Endothelial cell of umbilical vein (primary cell): Measurements from ENCODE around the gene TMCO6. TPM values are rescaled to one million over a fixed set of nuclear protein-coding genes. Genes with fewer than 3 reads are reported as not detected.

Experiments
- BruUV-seq: library from RNA; stranded (reverse); fragments of 400-500 nt; replicated peaks from 2 replicates; lab custom pipeline; 2021; lab: Mats Ljungman, UMichigan
- CTCF ChIA-PET: fragments of 300-600, 350-600 bp; sonication (Branson Sonifier 250); formaldehyde crosslinking; loops from one replicate; lab custom pipeline; 2021; ENCODE audit warnings: antibody characterized with exemption, inconsistent platforms; lab: Charles Lee
- POLR2A ChIA-PET: fragments of 300-600, 350-600 bp; sonication (Branson Sonifier 250); formaldehyde crosslinking; loops from one replicate; lab custom pipeline; 2021; ENCODE audit warnings: antibody characterized with exemption, inconsistent platforms; lab: Charles Lee
- DNase-seq: peaks from one replicate; pipeline ENCODE4 v3.0.0-alpha.2; 2011; ENCODE audit warnings: low read depth, low spot score
- FAIRE-seq: peaks from 2 replicates; lab custom pipeline; 2011; peaks lifted over from hg19 to GRCh38; lab: Jason Lieb, UNC
- H2AFZ ChIP-seq: 2 replicates; pipeline ENCODE4 v1.6.0; 2012; ENCODE audit warnings: low read depth, low read length, control low read depth, inconsistent platforms
- H3K27ac ChIP-seq: 2 replicates; pipeline ENCODE4 v1.5.1; 2011; ENCODE audit warnings: low read depth, mild to moderate bottlenecking, control low read depth, low read length, moderate library complexity; ENCODE audit not compliant: insufficient read depth
- H3K27me3 ChIP-seq, 2 experiments: 2 replicates each; pipeline versions ENCODE4 v1.6.0 to v1.6.1; 2011; ENCODE audit warnings: low read length in 2 of 2, mixed read lengths in 1 of 2; ENCODE audit not compliant: control insufficient read depth in 2 of 2, insufficient read depth in 2 of 2
- H3K36me3 ChIP-seq, 2 experiments: 2 replicates in 1 of 2; 3 replicates in 1 of 2; pipeline ENCODE4 v1.5.1; 2011; ENCODE audit warnings: low read length in 2 of 2, mild to moderate bottlenecking in 1 of 2, moderate library complexity in 1 of 2; ENCODE audit not compliant: control insufficient read depth in 2 of 2, insufficient read depth in 2 of 2; ENCODE audit errors: extremely low read depth in 1 of 2
- H3K4me1 ChIP-seq: 3 replicates; pipeline ENCODE4 v1.5.1; 2011; ENCODE audit warnings: mild to moderate bottlenecking, low read length; ENCODE audit not compliant: control insufficient read depth, insufficient read depth; ENCODE audit errors: extremely low read depth
- H3K4me2 ChIP-seq: 2 replicates; pipeline ENCODE4 v1.6.1; 2011; ENCODE audit warnings: low read length, control low read depth, mixed read lengths; ENCODE audit not compliant: insufficient read depth
- H3K4me3 ChIP-seq, 3 experiments: fragments of 200-600 bp in 1 of 3; sonication (generic), shearing (Covaris generic) in 1 of 3; replicated peaks in 1 of 3; 2 replicates each; pipeline ENCODE4 v1.5.1; 2011 to 2016; ENCODE audit warnings: control low read depth in 3 of 3, low read length in 3 of 3, mild to moderate bottlenecking in 2 of 3, inconsistent platforms in 1 of 3, low read depth in 1 of 3, moderate library complexity in 1 of 3; ENCODE audit not compliant: insufficient read depth in 1 of 3
- H3K79me2 ChIP-seq: 2 replicates; pipeline ENCODE4 v1.6.0; 2012; ENCODE audit warnings: low read length, inconsistent platforms; ENCODE audit not compliant: control insufficient read depth, insufficient read depth
- H3K9ac ChIP-seq: replicated peaks from 2 replicates; pipeline ENCODE3; 2011; ENCODE audit warnings: low read length, control low read depth; ENCODE audit not compliant: insufficient read depth; ENCODE audit errors: extremely low read depth
- H3K9me1 ChIP-seq: replicated peaks from 3 replicates; pipeline ENCODE4 v1.6.0; 2011; ENCODE audit warnings: mild to moderate bottlenecking, low read length; ENCODE audit not compliant: control insufficient read depth, insufficient read depth; ENCODE audit errors: extremely low read depth
- H3K9me3 ChIP-seq: replicated peaks from 2 replicates; pipeline ENCODE4 v1.5.1; 2012; ENCODE audit warnings: low read length, inconsistent platforms; ENCODE audit not compliant: control insufficient read depth, insufficient read depth
- H4K20me1 ChIP-seq: replicated peaks from 2 replicates; pipeline ENCODE3; 2011; ENCODE audit warnings: mild to moderate bottlenecking, low read length; ENCODE audit not compliant: control insufficient read depth, insufficient read depth; ENCODE audit errors: extremely low read depth
- FOS ChIP-seq: IDR thresholded peaks from 2 replicates; pipeline ENCODE4 v1.6.1; 2011; ENCODE audit warnings: mild to moderate bottlenecking, low read length, moderate library complexity, borderline replicate concordance; ENCODE audit not compliant: insufficient read depth
- JUN ChIP-seq: IDR thresholded peaks from 2 replicates; pipeline ENCODE4 v1.6.1; 2011; ENCODE audit warnings: borderline replicate concordance, low read depth; ENCODE audit not compliant: insufficient read length, insufficient read depth
- MYC ChIP-seq: IDR thresholded peaks from one replicate; pipeline ENCODE4 v1.6.1; 2011; ENCODE audit warnings: mild to moderate bottlenecking, low read depth, low read length
- dilution Hi-C: fragments of 300-500 bp; cut with MboI; formaldehyde crosslinking; loops from one replicate; pipeline ENCODE4 v1.15.0; 2019; ENCODE audit warnings: low sequenced_read_pairs; ENCODE audit not compliant: extremely low pct_ligation_motif_present
- intact Hi-C: fragments of 100-400 bp; cut with micrococcal nuclease; formaldehyde crosslinking; loops from one replicate; pipeline ENCODE4 v1.10.0; 2022
- polyA plus RNA-seq, 4 experiments: library from polyadenylated mRNA; depleted of rRNA in 3 of 4; stranded (reverse) in 3 of 4; unstranded in 1 of 4; fragments of >200 nt; gene quantifications; 2 replicates each; pipeline versions ENCODE4 v1.2.1 to v1.2.3, GENCODE V29; 2011 to 2012; ENCODE audit warnings: missing spikeins in 1 of 4
- total RNA-seq: library from RNA; stranded (reverse); gene quantifications from 2 replicates; pipeline ENCODE4 v1.2.3, GENCODE V29; 2021
- TF ChIP-seq, protein P1 (sequence below): IDR thresholded peaks from 2 replicates; pipeline ENCODE4 v1.6.1; 2011; ENCODE audit not compliant: insufficient read depth, insufficient read length
- TF ChIP-seq, protein P2 (sequence below), 2 donors: IDR thresholded peaks; 1 replicate in 1 of 2; 2 replicates in 1 of 2; pipeline ENCODE4 v1.5.1; 2011; ENCODE audit warnings: low read length in 2 of 2, mild to moderate bottlenecking in 2 of 2, moderate library complexity in 2 of 2, control low read depth in 1 of 2, inconsistent platforms in 1 of 2, low read depth in 1 of 2; ENCODE audit not compliant: insufficient read depth in 1 of 2; ENCODE audit errors: extremely low read depth in 1 of 2

TMCO6 gene
- total and polyA plus RNA-seq, 2 donors (not counting 3 experiments of a cell fraction or from before 2014, with no cell fraction given): 22.0 to 23.7 TPM

DNA sequence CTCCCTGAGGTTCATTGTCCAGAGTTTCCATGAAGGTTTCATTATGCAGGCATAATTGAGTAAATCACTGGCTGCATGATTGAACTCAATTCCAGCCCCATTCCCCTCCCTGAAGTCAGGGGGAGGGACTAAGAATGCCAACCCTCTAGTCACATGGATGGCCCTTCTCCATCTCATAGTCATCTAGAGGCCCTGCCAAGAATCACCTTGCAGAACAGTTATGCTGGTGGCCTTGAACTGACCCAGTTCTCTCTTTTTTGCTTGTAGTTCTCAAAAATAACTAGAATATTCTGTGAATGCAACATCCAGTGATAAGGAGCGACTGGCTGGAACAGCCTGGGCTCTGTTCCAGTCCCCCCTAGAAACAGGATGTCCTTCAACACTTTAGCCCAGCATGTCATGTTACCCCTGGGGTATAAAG lies 42.9 kb upstream of the TMCO6 start:
- H3K27ac ChIP-seq: no peak overlapping the region
- no TSS peak for BruUV-seq
- dilution Hi-C loops: no loop called here
- no peak overlapping the region for H2AFZ ChIP-seq
- H3K9me1 ChIP-seq: no peaks in the 10 kb centered on the region
- FAIRE-seq (no peak), DNase-seq (no peak)
- no peak overlapping the region for H3K4me3 ChIP-seq
- no peak overlapping the region for H3K4me2 ChIP-seq
- TF ChIP-seq, protein P1, sequence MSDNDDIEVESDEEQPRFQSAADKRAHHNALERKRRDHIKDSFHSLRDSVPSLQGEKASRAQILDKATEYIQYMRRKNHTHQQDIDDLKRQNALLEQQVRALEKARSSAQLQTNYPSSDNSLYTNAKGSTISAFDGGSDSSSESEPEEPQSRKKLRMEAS: no peak
- TF ChIP-seq JUN: no peak
- intact Hi-C loops: no loop called here
- CTCF ChIA-PET: interaction anchor here (0.6 to 1.1 kb wide), 2 partner anchors 15 to 1293 kb away, joined by 3 read pairs; no protein-coding TSS in a partner anchor
- H3K79me2 ChIP-seq: no peaks in the 10 kb centered on the region
- H3K4me1 ChIP-seq: peaks cover 7% of the 10 kb centered on the region
- no peak overlapping the region for H3K9ac ChIP-seq
- no peaks in the 10 kb centered on the region for H3K9me3 ChIP-seq
- POLR2A ChIA-PET: no interaction called here
- no peaks in the 10 kb centered on the region for H4K20me1 ChIP-seq
- H3K36me3 ChIP-seq: no peaks in the 10 kb centered on the region
- H3K27me3 ChIP-seq: no peaks in the 10 kb centered on the region

DNA sequence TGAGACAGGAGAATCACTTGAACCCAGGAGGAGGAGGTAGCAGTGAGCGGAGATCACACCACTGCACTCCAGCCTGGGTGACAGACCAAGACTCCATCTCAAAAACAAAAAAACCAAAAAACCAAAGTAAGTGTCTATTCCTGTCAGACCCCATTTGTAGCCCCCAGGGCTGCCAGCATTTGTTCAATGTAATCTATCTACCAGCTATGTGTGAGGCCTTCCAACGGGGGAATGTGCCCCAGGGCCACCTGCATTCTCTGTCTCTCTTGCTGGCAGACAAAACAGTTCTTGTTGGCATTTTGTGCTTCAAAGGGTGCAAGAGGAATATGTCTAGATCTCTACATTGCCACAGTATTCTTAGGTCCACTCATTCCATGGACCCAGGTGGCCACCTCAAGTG lies 40.4 kb upstream of the TMCO6 start:
- ChIA-PET CTCF (interaction anchor here (0.6 kb wide), 1 partner anchor 21 kb away, joined by 3 read pairs; no protein-coding TSS in a partner anchor), POLR2A (no interaction called here)
- H3K36me3 ChIP-seq: no peaks in the 10 kb centered on the region
- H3K4me2 ChIP-seq: no peak overlapping the region
- no peak overlapping the region for H3K27ac ChIP-seq
- H3K9ac ChIP-seq: no peak overlapping the region
- TF ChIP-seq MYC (no peak), JUN (no peak), FOS (no peak)
- TF ChIP-seq, protein P1: no peak
- TF ChIP-seq, protein P2, sequence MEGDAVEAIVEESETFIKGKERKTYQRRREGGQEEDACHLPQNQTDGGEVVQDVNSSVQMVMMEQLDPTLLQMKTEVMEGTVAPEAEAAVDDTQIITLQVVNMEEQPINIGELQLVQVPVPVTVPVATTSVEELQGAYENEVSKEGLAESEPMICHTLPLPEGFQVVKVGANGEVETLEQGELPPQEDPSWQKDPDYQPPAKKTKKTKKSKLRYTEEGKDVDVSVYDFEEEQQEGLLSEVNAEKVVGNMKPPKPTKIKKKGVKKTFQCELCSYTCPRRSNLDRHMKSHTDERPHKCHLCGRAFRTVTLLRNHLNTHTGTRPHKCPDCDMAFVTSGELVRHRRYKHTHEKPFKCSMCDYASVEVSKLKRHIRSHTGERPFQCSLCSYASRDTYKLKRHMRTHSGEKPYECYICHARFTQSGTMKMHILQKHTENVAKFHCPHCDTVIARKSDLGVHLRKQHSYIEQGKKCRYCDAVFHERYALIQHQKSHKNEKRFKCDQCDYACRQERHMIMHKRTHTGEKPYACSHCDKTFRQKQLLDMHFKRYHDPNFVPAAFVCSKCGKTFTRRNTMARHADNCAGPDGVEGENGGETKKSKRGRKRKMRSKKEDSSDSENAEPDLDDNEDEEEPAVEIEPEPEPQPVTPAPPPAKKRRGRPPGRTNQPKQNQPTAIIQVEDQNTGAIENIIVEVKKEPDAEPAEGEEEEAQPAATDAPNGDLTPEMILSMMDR (IDR thresholded peaks at IDR 0.05; ENCODE audit: extremely low read depth in 1 of 2, insufficient read depth in 1 of 2, low read depth in 1 of 2, low read length in 2 of 2): no peak
- dilution Hi-C loops (no loop called here), intact Hi-C loops (no loop called here)
- H2AFZ ChIP-seq: no peak overlapping the region
- DNase-seq (no peak), FAIRE-seq (no peak)
- no peaks in the 10 kb centered on the region for H3K79me2 ChIP-seq
- H3K27me3 ChIP-seq: no peaks in the 10 kb centered on the region
- no peaks in the 10 kb centered on the region for H3K9me1 ChIP-seq
- H3K4me1 ChIP-seq: no peaks in the 10 kb centered on the region
- no peaks in the 10 kb centered on the region for H4K20me1 ChIP-seq
- no TSS peak for BruUV-seq
- H3K4me3 ChIP-seq: no peak overlapping the region
- H3K9me3 ChIP-seq: no peaks in the 10 kb centered on the region
